Measurements from ENCODE around the gene ENPP4. TPM values are rescaled to one million over a fixed set of nuclear protein-coding genes. Genes with fewer than 3 reads are reported as not detected.
A peak's percentile ranks its signal among the peaks of the same experiment; 100 is the strongest.

Gene ENPP4
- total RNA-seq, 1 donor from 2014 or later: 27.8 TPM

DNA sequence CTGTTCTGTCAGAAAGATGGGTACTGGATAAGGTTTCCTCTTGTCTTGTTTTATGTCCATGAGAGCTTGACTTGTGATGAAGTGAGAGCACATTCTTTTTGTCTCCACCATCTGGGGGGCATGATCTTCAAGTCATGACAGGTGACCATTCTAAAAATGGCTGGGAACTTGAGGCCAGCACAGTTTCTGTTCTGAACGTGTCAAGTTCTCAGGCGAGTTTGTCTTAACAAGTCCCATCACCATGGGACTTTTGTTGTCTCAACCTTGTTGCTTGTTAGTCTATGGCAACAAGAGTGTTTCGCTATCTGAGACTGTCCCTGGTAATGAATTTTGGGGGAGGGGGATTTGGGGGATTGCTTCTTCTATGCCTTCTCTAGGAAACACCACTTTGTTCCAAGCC, 25.6 kb upstream of the ENPP4 start:
- H3K4me1 ChIP-seq: no peaks in the 10 kb centered on the region
- intact Hi-C loops (cut with DNase I): no loop called here
- TF ChIP-seq, protein P1, sequence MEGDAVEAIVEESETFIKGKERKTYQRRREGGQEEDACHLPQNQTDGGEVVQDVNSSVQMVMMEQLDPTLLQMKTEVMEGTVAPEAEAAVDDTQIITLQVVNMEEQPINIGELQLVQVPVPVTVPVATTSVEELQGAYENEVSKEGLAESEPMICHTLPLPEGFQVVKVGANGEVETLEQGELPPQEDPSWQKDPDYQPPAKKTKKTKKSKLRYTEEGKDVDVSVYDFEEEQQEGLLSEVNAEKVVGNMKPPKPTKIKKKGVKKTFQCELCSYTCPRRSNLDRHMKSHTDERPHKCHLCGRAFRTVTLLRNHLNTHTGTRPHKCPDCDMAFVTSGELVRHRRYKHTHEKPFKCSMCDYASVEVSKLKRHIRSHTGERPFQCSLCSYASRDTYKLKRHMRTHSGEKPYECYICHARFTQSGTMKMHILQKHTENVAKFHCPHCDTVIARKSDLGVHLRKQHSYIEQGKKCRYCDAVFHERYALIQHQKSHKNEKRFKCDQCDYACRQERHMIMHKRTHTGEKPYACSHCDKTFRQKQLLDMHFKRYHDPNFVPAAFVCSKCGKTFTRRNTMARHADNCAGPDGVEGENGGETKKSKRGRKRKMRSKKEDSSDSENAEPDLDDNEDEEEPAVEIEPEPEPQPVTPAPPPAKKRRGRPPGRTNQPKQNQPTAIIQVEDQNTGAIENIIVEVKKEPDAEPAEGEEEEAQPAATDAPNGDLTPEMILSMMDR (IDR thresholded peaks at IDR 0.05): no peak
- no peak for ATAC-seq
- H3K27ac ChIP-seq: no peak overlapping the region
- H3K4me3 ChIP-seq: no peak overlapping the region
- H3K36me3 ChIP-seq: no peaks in the 10 kb centered on the region
- no peaks in the 10 kb centered on the region for H3K27me3 ChIP-seq
- DNase-seq: no peak
- no peaks in the 10 kb centered on the region for H3K9me3 ChIP-seq

- intact Hi-C loops (cut with DNase I): no loop called here
- no peaks in the 10 kb centered on the region for H3K9me3 ChIP-seq
- TF ChIP-seq, protein P1 (IDR thresholded peaks at IDR 0.05): no peak
- no peaks in the 10 kb centered on the region for H3K36me3 ChIP-seq
- no peak overlapping the region for H3K4me3 ChIP-seq
- no peak for ATAC-seq
- no peaks in the 10 kb centered on the region for H3K27me3 ChIP-seq
- DNase-seq: no peak
- no peaks in the 10 kb centered on the region for H3K4me1 ChIP-seq
- H3K27ac ChIP-seq: no peak overlapping the region
These were observed 24.2 kb upstream of the ENPP4 start for GRCh38 chr6:46105568-46105967.

DNA sequence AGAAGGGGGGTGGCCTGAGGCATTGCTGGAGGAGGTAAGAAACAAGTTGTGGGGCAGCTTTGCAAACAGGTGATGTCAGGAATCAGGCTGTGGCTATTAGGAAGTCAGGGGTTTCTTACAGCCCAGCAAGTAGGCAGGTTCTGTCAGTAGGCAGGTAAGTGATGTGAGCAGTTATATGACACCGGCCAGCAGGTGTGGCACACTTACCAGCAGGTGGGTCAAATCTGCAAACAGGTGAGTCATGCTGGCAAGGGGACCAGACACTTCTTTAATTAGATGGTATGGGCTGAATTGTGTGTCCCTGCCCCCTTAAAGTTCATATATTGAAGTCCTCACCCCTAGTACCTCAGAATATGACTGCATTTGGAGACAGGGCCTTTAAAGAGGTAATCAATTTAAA, 16.4 kb upstream of the ENPP4 start:
- no peaks in the 10 kb centered on the region for H3K27me3 ChIP-seq
- DNase-seq (no peak), ATAC-seq (peak; percentile 32)
- H3K36me3 ChIP-seq: no peaks in the 10 kb centered on the region
- TF ChIP-seq, protein P1 (IDR thresholded peaks at IDR 0.05): no peak
- no peaks in the 10 kb centered on the region for H3K4me1 ChIP-seq
- intact Hi-C loops (cut with DNase I): no loop called here
- no peak overlapping the region for H3K4me3 ChIP-seq
- no peaks in the 10 kb centered on the region for H3K9me3 ChIP-seq
- no peak overlapping the region for H3K27ac ChIP-seq

- ATAC-seq (no peak), DNase-seq (no peak)
- TF ChIP-seq, protein P1 (IDR thresholded peaks at IDR 0.05): no peak
- Histone ChIP-seq H3K36me3 (no peaks in the 10 kb centered on the region), H3K9me3 (no peaks in the 10 kb centered on the region), H3K27ac (no peak overlapping the region), H3K4me3 (no peak overlapping the region), H3K4me1 (no peaks in the 10 kb centered on the region), H3K27me3 (no peaks in the 10 kb centered on the region)
- intact Hi-C loops (cut with DNase I): no loop called here
These were observed 14.2 kb upstream of the ENPP4 start for GRCh38 chr6:46115634-46116033.

DNA sequence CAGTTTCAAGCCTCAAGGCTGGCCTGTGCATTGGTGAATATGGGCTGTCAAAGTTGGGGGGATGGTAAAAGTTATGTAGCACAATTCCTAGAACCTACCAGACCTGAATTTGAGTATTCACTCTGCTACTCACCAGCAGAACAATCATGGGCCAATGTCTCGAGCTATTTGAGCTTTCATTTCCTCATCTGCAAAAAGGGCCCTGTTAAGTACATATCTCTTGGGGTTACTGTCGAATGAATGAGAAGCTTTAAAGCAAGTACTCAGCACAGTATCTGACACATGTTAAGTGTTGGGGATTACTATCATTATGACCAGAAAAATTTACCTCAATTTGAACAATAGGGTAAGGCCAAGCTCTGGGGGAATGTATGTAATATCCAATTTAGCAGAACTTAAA, 13.5 kb upstream of the ENPP4 start:
- H3K36me3 ChIP-seq: no peaks in the 10 kb centered on the region
- DNase-seq (no peak), ATAC-seq (no peak)
- no peak overlapping the region for H3K4me3 ChIP-seq
- H3K9me3 ChIP-seq: no peaks in the 10 kb centered on the region
- no peaks in the 10 kb centered on the region for H3K27me3 ChIP-seq
- no peaks in the 10 kb centered on the region for H3K4me1 ChIP-seq
- no peak overlapping the region for H3K27ac ChIP-seq
- intact Hi-C loops (cut with DNase I): no loop called here
- TF ChIP-seq, protein P1 (IDR thresholded peaks at IDR 0.05): no peak

- no peak overlapping the region for H3K27ac ChIP-seq
- ATAC-seq: no peak
- no peaks in the 10 kb centered on the region for H3K9me3 ChIP-seq
- H3K27me3 ChIP-seq: no peaks in the 10 kb centered on the region
- H3K36me3 ChIP-seq: no peaks in the 10 kb centered on the region
- no peak for DNase-seq
- intact Hi-C loops (cut with DNase I): no loop called here
- H3K4me1 ChIP-seq: no peaks in the 10 kb centered on the region
- TF ChIP-seq, protein P1 (IDR thresholded peaks at IDR 0.05): no peak
- H3K4me3 ChIP-seq: no peak overlapping the region
These were observed 11.6 kb upstream of the ENPP4 start for GRCh38 chr6:46118157-46118556.

All from upper lobe of right lung (tissue), 1 donor.